ENCODE data around the gene ZCCHC10.

The ZCCHC10 gene

GRCh38 chr5:133035224-133035623, 8.9 kb upstream of the ZCCHC10 start (continued):
- no peak for TF ChIP-seq POU6F1 (CRISPR knock-in tag; IDR thresholded peaks at IDR 0.05; ENCODE audit: borderline replicate concordance, low read depth)
- TF ChIP-seq SNAI2 (CRISPR knock-in tag; IDR thresholded peaks at IDR 0.05) = no peak
- no peak for TF ChIP-seq ZNF8 (CRISPR knock-in tag; IDR thresholded peaks at IDR 0.05)
- TF ChIP-seq CSRNP3 (CRISPR knock-in tag; IDR thresholded peaks at IDR 0.05) = no peak
- TF ChIP-seq GLIS3 (CRISPR knock-in tag; IDR thresholded peaks at IDR 0.05) = no peak

- TF ChIP-seq CREB5 (CRISPR knock-in tag; IDR thresholded peaks at IDR 0.05; ENCODE audit: low read depth) (no peak), TOX (CRISPR knock-in tag; IDR thresholded peaks at IDR 0.05; ENCODE audit: borderline replicate concordance) (no peak), ESRRG (CRISPR knock-in tag; IDR thresholded peaks at IDR 0.05) (no peak), BACH2 (CRISPR knock-in tag; IDR thresholded peaks at IDR 0.05; ENCODE audit: borderline replicate concordance) (no peak), ZNF565 (CRISPR knock-in tag; conservative IDR thresholded peaks at IDR 0.05; ENCODE audit: low read depth) (no peak), OSR1 (CRISPR knock-in tag; IDR thresholded peaks at IDR 0.05) (no peak)
- no peak for ATAC-seq
These were observed 7.7 kb upstream of the ZCCHC10 start for GRCh38 chr5:133034064-133034463.

- TF ChIP-seq ISL1 (CRISPR knock-in tag; IDR thresholded peaks at IDR 0.05) (no peak), CREB5 (CRISPR knock-in tag; IDR thresholded peaks at IDR 0.05; ENCODE audit: low read depth) (no peak), CSRNP3 (CRISPR knock-in tag; IDR thresholded peaks at IDR 0.05) (no peak), ESRRG (CRISPR knock-in tag; IDR thresholded peaks at IDR 0.05) (no peak), ZNF565 (CRISPR knock-in tag; conservative IDR thresholded peaks at IDR 0.05; ENCODE audit: low read depth) (no peak), ZNF8 (CRISPR knock-in tag; IDR thresholded peaks at IDR 0.05) (no peak), ZFP30 (CRISPR knock-in tag; IDR thresholded peaks at IDR 0.05) (no peak), BACH2 (CRISPR knock-in tag; IDR thresholded peaks at IDR 0.05; ENCODE audit: borderline replicate concordance) (no peak), ZC3H10 (CRISPR knock-in tag; IDR thresholded peaks at IDR 0.05) (no peak)
- ATAC-seq = peak; percentile 44
These were observed 6.7 kb upstream of the ZCCHC10 start for GRCh38 chr5:133032852-133033742.

- TF ChIP-seq ZFP30 (CRISPR knock-in tag; IDR thresholded peaks at IDR 0.05) (no peak), PPARA (CRISPR knock-in tag; IDR thresholded peaks at IDR 0.05; ENCODE audit: borderline replicate concordance) (no peak), ARNTL (CRISPR knock-in tag; IDR thresholded peaks at IDR 0.05; ENCODE audit: borderline replicate concordance, low read depth) (no peak), ZFP3 (CRISPR knock-in tag; IDR thresholded peaks at IDR 0.05) (no peak), CREB5 (CRISPR knock-in tag; IDR thresholded peaks at IDR 0.05; ENCODE audit: low read depth) (no peak), ZC3H10 (CRISPR knock-in tag; IDR thresholded peaks at IDR 0.05) (no peak), ISL1 (CRISPR knock-in tag; IDR thresholded peaks at IDR 0.05) (no peak), TSHZ2 (CRISPR knock-in tag; IDR thresholded peaks at IDR 0.05) (no peak), TOX (CRISPR knock-in tag; IDR thresholded peaks at IDR 0.05; ENCODE audit: borderline replicate concordance) (no peak), POU6F1 (CRISPR knock-in tag; IDR thresholded peaks at IDR 0.05; ENCODE audit: borderline replicate concordance, low read depth) (no peak)
- no peak for ATAC-seq
These were observed 4.1 kb upstream of the ZCCHC10 start for GRCh38 chr5:133030343-133031005.

Data from SK-N-SH treated with all-trans-retinoic acid at 6 μM for 48 hours (cell line).